A673 (cell line): Measurements from ENCODE around the gene FA2H. TPM values are rescaled to one million over a fixed set of nuclear protein-coding genes. Genes with fewer than 3 reads are reported as not detected.

ENCODE experiments used
- BruUV-seq: library from RNA; stranded (reverse); fragments of 400-500 nt; replicated peaks from 2 replicates; lab custom pipeline; 2021; lab: Mats Ljungman, UMichigan
- CTCF ChIA-PET: fragments of 300-600 bp; sonication (Branson Sonifier 250); formaldehyde crosslinking; loops from one replicate; lab custom pipeline; 2022; ENCODE audit warnings: antibody characterized with exemption; lab: Charles Lee
- POLR2A ChIA-PET: fragments of 300-600 bp; sonication (Branson Sonifier 250); formaldehyde crosslinking; loops from one replicate; lab custom pipeline; 2022; ENCODE audit warnings: antibody characterized with exemption; ENCODE audit not compliant: low non-redundant PET; lab: Charles Lee
- DNase-seq: peaks from one replicate; pipeline ENCODE4 v3.0.0-alpha.2; 2015; ENCODE audit warnings: low spot score
- H3K27ac ChIP-seq: fragments of 200-600 bp; sonication (generic); 2 replicates; pipeline ENCODE4 v1.5.1; 2016; ENCODE audit warnings: mixed run types, low read depth, mild to moderate bottlenecking, mixed read lengths, antibody characterized with exemption, low read length; ENCODE audit not compliant: poor library complexity, severe bottlenecking
- H3K27me3 ChIP-seq: fragments of 200-600 bp; sonication (generic); replicated peaks from 2 replicates; pipeline ENCODE4 v1.6.1; 2017; ENCODE audit warnings: mixed run types, low read depth, mild to moderate bottlenecking, mixed read lengths, antibody characterized with exemption, low read length; ENCODE audit not compliant: insufficient read depth, poor library complexity
- H3K36me3 ChIP-seq: fragments of 200-600 bp; sonication (generic); 2 replicates; pipeline ENCODE4 v1.6.1; 2016; ENCODE audit warnings: mixed run types, mild to moderate bottlenecking, mixed read lengths, antibody characterized with exemption, low read length; ENCODE audit not compliant: insufficient read depth, poor library complexity, severe bottlenecking
- H3K4me1 ChIP-seq: fragments of 200-600 bp; sonication (generic); 2 replicates; pipeline ENCODE4 v1.6.1; 2017; ENCODE audit warnings: mixed run types, mild to moderate bottlenecking, mixed read lengths, antibody characterized with exemption, low read length; ENCODE audit not compliant: insufficient read depth, poor library complexity, severe bottlenecking
- H3K4me3 ChIP-seq: fragments of 200-600 bp; sonication (generic); 2 replicates; pipeline ENCODE4 v1.5.1; 2016; ENCODE audit warnings: low read depth, mixed run types, mild to moderate bottlenecking, mixed read lengths, low read length; ENCODE audit not compliant: poor library complexity, severe bottlenecking
- H3K9me3 ChIP-seq: fragments of 200-600 bp; sonication (generic); 2 replicates; pipeline ENCODE4 v1.6.1; 2016; ENCODE audit warnings: mixed run types, low read depth, mild to moderate bottlenecking, mixed read lengths, antibody characterized with exemption, low read length; ENCODE audit not compliant: poor library complexity, severe bottlenecking
- EZH2 ChIP-seq: fragments of 200-600 bp; sonication (generic); IDR thresholded peaks from 2 replicates; pipeline ENCODE4 v1.6.1; 2017; ENCODE audit warnings: borderline replicate concordance, low read depth, mild to moderate bottlenecking, mixed read lengths, antibody characterized with exemption, low read length; ENCODE audit not compliant: poor library complexity, severe bottlenecking
- intact Hi-C: fragments of 100-400 bp; cut with micrococcal nuclease; formaldehyde crosslinking; loops from one replicate; pipeline ENCODE4 v1.10.0; 2022; ENCODE audit not compliant: unreplicated experiment
- total RNA-seq: library from RNA; stranded (reverse); gene quantifications from 2 replicates; pipeline ENCODE4 v1.2.3, GENCODE V29; 2021
- TF ChIP-seq, protein P1 (sequence below): fragments of 300-800, 200-600 bp; sonication (generic); conservative IDR thresholded peaks from 2 replicates; pipeline ENCODE4 v1.5.1; 2017; ENCODE audit warnings: low read depth, mild to moderate bottlenecking, antibody characterized with exemption, low read length, moderate library complexity, mixed read lengths

Gene FA2H
- total RNA-seq, 1 experiment from 2014 or later, result not detected

DNA sequence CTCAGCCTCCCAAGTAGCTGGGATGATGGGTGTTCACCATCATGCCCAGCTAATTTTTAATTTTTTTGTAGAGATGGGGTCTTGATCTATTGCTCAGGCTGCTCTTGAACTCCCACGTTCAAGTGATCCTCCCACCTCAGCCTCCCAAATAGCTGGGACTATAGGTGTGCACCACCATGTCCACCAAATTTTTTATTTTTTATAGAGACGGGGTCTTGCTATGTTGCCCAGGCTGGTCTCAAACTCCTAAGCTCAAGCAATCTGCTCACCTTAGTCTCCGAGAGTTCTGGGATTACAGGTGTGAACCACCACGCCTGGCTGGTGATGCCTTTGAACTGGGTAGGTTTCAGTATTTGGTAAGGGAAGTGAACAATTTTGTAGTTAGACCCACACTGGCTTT lies 30.1 kb downstream of the FA2H start:
- H3K27ac ChIP-seq, result no peak overlapping the region
- TF ChIP-seq EZH2, result no peak
- TF ChIP-seq, protein P1, sequence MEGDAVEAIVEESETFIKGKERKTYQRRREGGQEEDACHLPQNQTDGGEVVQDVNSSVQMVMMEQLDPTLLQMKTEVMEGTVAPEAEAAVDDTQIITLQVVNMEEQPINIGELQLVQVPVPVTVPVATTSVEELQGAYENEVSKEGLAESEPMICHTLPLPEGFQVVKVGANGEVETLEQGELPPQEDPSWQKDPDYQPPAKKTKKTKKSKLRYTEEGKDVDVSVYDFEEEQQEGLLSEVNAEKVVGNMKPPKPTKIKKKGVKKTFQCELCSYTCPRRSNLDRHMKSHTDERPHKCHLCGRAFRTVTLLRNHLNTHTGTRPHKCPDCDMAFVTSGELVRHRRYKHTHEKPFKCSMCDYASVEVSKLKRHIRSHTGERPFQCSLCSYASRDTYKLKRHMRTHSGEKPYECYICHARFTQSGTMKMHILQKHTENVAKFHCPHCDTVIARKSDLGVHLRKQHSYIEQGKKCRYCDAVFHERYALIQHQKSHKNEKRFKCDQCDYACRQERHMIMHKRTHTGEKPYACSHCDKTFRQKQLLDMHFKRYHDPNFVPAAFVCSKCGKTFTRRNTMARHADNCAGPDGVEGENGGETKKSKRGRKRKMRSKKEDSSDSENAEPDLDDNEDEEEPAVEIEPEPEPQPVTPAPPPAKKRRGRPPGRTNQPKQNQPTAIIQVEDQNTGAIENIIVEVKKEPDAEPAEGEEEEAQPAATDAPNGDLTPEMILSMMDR, result no peak
- H3K9me3 ChIP-seq, result no peaks in the 10 kb centered on the region
- no peak for DNase-seq
- no peaks in the 10 kb centered on the region for H3K36me3 ChIP-seq
- no peaks in the 10 kb centered on the region for H3K27me3 ChIP-seq
- BruUV-seq, result no TSS peak
- intact Hi-C loops, result no loop called here
- peaks cover 5% of the 10 kb centered on the region for H3K4me1 ChIP-seq
- ChIA-PET CTCF (no interaction called here), POLR2A (no interaction called here)
- no peak overlapping the region for H3K4me3 ChIP-seq

DNA sequence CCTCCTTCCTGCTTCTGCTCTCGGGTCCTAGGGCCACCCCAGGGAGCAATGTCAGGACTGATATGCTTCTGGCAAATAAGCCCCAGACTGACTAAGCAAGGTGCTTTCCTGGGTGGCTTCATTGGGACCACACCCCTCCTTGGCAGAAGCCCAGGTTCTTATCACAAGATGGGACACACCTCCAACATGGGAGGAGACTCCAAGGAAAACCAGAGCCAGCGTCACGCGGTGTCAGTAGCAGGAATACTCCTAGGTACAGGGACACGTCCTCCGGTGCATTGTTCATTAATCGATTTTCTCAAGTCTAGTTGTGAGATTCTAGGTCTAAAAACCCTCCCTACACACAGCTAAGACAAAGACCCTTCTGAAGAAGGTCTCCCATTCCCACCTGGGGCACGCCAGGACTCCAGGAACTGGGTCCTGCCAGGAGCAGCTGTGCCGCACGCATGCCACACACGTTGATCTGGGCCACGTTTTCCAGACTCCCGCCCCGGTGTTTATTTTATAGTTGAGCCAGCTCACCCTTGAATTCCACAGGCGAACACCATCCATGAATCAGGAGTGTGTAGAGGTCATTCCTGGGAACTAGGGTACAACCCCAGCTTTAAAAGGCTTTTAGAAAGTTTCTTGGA lies 30.8 kb downstream of the FA2H start:
- ChIA-PET CTCF (no interaction called here), POLR2A (no interaction called here)
- no peak for TF ChIP-seq EZH2
- TF ChIP-seq, protein P1, result no peak
- no peaks in the 10 kb centered on the region for H3K9me3 ChIP-seq
- no peaks in the 10 kb centered on the region for H3K36me3 ChIP-seq
- H3K4me1 ChIP-seq, result peaks cover 5% of the 10 kb centered on the region
- no TSS peak for BruUV-seq
- H3K27ac ChIP-seq, result no peak overlapping the region
- H3K27me3 ChIP-seq, result no peaks in the 10 kb centered on the region
- intact Hi-C loops, result no loop called here
- DNase-seq, result peak; percentile 18
- H3K4me3 ChIP-seq, result no peak overlapping the region

DNA sequence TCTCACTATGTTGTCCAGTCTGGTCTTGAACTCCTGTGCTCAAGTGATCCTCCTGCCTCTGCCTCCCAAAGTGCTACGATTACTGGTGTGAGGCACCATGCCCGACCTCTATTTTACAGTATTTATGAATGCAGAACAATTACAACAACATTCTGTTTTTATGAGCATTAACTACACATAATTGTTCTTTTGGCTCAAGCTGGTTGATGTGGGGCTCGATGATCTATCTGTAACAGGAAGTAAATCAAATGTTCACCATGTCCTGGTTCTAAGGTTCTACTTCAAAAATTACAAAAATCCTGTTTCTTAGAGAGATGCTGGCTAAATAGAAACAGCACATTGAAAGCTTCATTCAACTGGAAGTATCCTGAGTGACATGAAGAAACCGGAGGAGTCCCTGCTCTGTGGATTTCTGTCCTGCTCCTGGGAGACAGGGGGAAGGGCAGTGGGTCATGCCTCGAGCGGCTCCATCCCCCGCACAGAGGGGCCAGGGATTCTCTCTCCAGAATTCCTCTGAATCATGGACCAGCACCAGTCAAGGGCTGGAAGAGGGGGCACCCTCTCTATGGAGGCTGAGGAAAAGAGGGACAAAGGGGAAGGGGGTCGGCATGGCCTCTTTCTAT lies 31.5 kb downstream of the FA2H start:
- no peaks in the 10 kb centered on the region for H3K36me3 ChIP-seq
- no TSS peak for BruUV-seq
- no peaks in the 10 kb centered on the region for H3K27me3 ChIP-seq
- intact Hi-C loops, result no loop called here
- no peak for DNase-seq
- CTCF ChIA-PET, result no interaction called here
- H3K27ac ChIP-seq, result no peak overlapping the region
- TF ChIP-seq, protein P1, result no peak
- POLR2A ChIA-PET, result no interaction called here
- no peaks in the 10 kb centered on the region for H3K9me3 ChIP-seq
- no peak overlapping the region for H3K4me3 ChIP-seq
- peaks cover 5% of the 10 kb centered on the region for H3K4me1 ChIP-seq
